ENCODE data around the gene ZNHIT2. TPM values are rescaled to one million over a fixed set of nuclear protein-coding genes. Genes with fewer than 3 reads are reported as not detected.

Gene ZNHIT2
- total and polyA plus RNA-seq, 2 of the 13 experiments (the other 11 are each of a cell fraction or from before 2014, with no cell fraction given) = 1.1 to 6.5 TPM

GRCh38 chr11:65111744-65112545 lies 5.6 kb downstream of the ZNHIT2 start, which contains the start of gene TM7SF2 (continued):
- TF ChIP-seq PHF5A (CRISPR knock-in tag; IDR thresholded peaks at IDR 0.05; ENCODE audit: low read depth, unreplicated experiment) (peak; percentile 71), NKX3-1 (CRISPR knock-in tag; IDR thresholded peaks at IDR 0.05) (no peak; the same call in 1 of the 2 replicates), ZNF414 (CRISPR knock-in tag; IDR thresholded peaks at IDR 0.05) (peak; percentile 3; the same call in 1 of the 2 replicates), E2F1 (CRISPR knock-in tag; IDR thresholded peaks at IDR 0.05) (no peak; the same call in 1 of the 2 replicates), SNAPC5 (CRISPR knock-in tag; IDR thresholded peaks at IDR 0.05; ENCODE audit: borderline replicate concordance) (no peak; the same call in 1 of the 2 replicates), ZFP36L1 (CRISPR knock-in tag; IDR thresholded peaks at IDR 0.05) (no peak), PAF1 (CRISPR knock-in tag; IDR thresholded peaks at IDR 0.05) (no peak), IRF1 (CRISPR knock-in tag; IDR thresholded peaks at IDR 0.05; ENCODE audit: low read depth) (no peak), KDM6A (CRISPR knock-in tag; IDR thresholded peaks at IDR 0.05; ENCODE audit: low read depth) (no peak), RFXAP (CRISPR knock-in tag; IDR thresholded peaks at IDR 0.05; ENCODE audit: borderline replicate concordance) (0 out of 2 replicates have a peak, but pooled peaks have one; percentile 74), ZFY (CRISPR knock-in tag; IDR thresholded peaks at IDR 0.05) (peak; percentile 69), SIX4 (CRISPR knock-in tag; IDR thresholded peaks at IDR 0.05) (no peak)
- TF ChIP-seq, protein P1, sequence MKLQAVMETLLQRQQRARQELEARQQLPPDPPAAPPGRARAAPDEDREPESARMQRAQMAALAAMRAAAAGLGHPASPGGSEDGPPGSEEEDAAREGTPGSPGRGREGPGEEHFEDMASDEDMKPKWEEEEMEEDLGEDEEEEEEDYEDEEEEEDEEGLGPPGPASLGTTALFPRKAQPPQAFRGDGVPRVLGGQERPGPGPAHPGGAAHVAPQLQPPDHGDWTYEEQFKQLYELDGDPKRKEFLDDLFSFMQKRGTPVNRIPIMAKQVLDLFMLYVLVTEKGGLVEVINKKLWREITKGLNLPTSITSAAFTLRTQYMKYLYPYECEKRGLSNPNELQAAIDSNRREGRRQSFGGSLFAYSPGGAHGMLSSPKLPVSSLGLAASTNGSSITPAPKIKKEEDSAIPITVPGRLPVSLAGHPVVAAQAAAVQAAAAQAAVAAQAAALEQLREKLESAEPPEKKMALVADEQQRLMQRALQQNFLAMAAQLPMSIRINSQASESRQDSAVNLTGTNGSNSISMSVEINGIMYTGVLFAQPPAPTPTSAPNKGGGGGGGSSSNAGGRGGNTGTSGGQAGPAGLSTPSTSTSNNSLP (IDR thresholded peaks at IDR 0.05; ENCODE audit: low read depth, low read length) = no peak
- TF ChIP-seq, protein P2, sequence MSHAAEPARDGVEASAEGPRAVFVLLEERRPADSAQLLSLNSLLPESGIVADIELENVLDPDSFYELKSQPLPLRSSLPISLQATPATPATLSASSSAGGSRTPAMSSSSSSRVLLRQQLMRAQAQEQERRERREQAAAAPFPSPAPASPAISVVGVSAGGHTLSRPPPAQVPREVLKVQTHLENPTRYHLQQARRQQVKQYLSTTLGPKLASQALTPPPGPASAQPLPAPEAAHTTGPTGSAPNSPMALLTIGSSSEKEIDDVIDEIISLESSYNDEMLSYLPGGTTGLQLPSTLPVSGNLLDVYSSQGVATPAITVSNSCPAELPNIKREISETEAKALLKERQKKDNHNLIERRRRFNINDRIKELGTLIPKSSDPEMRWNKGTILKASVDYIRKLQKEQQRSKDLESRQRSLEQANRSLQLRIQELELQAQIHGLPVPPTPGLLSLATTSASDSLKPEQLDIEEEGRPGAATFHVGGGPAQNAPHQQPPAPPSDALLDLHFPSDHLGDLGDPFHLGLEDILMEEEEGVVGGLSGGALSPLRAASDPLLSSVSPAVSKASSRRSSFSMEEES (CRISPR knock-in tag; IDR thresholded peaks at IDR 0.05) = no peak
